HL-60/S4 (cell line): Measurements from ENCODE around the gene PHACTR1.

Source experiments
- in situ Hi-C: fragments of 300-500 bp; cut with MboI; formaldehyde crosslinking; loops from 2 replicates; pipeline ENCODE4 v1.14.3; 2022; ENCODE audit warnings: low sequenced_read_pairs

Gene PHACTR1

DNA sequence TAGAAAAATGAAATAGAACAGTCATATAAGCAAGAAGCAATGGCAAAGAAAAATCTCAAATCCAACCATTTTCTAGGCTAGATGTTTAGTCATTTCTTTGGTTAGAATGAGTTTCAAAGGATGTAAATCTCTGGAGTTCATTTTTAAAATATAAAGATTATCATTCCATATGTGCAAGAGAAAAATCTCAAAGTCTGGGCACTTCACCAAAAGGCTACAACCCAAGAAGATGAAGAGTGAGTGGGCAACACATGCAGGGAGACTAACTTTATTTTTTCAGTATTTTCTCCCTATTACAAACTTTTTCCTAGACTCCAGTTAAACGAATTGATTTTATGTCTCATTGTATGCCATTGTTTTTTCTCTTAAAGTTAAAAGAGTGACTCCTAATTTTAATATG is 83.6 kb downstream of the PHACTR1 start:
- in situ Hi-C loops = no loop called here

DNA sequence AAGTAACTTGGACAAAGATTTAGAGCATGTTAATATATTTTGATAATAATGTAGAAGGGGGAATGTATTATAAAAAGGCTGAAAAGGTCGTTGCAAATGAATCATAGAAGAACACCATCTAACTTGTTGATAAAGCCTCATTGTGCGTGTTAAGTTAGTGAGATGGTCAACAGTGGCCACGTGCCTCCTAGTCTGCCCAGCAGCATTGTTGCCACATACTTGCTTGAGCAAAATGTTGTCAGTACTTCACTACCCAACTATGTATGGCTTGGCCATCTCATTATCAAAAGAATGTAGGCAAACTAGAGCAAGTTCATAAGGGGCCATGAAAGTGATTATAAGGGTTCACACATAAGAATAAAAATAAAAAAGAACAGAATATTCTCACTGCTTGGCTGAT is 84.6 kb downstream of the PHACTR1 start:
- in situ Hi-C loops = no loop called here

DNA sequence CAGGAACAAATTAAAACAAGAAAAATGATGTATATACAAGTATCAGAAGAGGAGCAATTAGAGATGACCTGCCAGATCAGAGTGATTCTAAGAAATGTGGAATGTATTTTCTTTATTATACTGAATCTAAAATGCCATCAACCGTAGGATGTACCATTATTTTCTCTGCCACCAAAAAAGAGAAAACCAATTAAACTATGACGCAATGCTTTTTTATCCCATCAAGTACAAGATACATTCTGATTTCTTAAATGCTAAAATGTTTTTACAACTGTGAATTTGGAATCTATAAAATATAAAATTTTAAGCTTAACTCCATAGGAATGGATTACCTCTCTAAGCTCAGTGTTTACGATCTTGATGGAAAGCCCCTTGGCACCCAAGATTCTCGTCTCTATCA is 85.9 kb downstream of the PHACTR1 start:
- in situ Hi-C loops = no loop called here

DNA sequence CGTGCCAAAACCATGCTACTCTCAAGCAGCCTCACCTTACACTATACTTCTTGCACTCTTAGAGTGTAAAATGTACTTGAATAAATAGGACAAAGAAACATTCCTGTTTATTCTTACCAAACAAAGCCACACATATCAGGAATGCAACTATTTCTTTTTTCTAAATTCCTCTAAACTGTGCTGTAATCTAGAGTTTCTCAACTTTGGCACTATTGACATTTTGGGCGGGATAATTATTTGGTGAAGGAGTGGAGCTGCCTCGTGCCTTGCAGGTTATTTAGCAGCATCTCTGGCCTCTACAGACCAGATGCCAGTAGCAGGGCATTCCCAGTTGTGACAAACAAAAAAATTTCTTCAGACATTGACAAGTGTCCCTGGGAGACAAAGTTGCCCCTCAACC is 86.9 kb downstream of the PHACTR1 start:
- in situ Hi-C loops = no loop called here

DNA sequence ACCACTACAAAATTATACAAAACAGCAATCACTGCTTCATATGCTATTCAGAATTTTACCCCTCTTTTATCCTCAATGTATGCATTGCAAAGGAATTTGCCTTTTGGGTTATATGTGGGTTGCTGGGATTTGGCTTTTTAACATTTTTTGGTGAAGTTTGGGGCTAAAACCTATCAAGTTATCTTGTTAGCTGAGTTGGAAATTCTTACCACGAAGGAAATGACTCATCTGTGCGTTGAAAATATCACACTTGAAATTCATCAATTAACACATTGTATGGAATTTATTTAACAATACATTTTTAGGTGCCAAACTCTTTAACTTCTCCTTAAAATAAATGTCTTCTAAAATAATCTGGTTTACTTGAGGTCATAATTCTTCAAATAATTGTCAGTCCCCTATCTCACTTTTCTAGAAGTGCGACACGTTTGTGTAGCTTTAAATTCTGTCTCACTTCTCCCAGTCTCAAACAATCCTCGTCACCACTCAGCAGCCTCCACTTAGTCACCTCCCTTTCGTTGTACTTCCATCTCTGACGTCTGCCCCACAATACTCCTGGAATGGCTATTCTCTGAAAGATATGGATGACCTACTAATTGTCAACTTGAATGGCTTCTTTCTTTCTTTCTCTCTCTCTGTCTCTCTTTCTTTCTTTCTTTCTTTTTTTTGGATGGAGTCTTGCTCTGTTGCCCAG is 88.5 kb downstream of the PHACTR1 start:
- in situ Hi-C loops = no loop called here

DNA sequence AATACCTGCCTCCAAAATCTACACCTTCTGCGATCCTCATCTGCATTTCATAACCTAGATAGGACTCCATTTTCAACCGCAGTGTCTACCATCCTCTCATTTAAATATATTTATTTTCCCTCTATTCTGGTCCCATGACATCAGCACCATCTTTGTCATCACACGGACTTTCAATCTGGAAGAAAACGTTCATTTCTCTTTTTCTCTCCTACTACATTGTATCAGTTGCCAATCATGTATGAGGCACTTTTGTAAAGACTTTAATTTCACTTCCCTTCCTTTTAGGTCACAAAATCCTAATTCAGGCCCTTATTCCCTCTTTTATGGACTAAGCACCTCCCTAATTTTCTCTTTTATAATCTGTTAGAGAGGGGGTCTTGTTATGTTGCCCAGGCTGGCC is 89.6 kb downstream of the PHACTR1 start:
- in situ Hi-C loops = no loop called here

DNA sequence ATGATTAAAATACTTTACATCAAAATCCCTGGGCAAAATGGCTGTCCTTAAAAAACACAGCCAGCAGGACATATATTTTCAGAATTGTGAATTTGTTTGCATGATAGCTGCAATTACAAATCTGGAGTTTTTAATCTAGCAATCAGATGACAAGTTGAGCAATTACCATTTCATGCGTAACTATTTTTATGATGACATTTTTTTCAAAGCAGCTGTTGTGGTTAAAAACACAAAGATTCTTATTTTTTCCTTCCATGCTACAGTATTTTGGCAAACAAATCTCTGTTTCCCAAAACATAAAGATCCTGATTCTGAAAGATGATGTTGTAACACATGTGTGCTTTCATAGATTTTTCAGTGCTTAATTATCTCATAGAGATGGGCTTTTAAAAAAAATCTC is 90.2 kb downstream of the PHACTR1 start:
- in situ Hi-C loops = no loop called here

DNA sequence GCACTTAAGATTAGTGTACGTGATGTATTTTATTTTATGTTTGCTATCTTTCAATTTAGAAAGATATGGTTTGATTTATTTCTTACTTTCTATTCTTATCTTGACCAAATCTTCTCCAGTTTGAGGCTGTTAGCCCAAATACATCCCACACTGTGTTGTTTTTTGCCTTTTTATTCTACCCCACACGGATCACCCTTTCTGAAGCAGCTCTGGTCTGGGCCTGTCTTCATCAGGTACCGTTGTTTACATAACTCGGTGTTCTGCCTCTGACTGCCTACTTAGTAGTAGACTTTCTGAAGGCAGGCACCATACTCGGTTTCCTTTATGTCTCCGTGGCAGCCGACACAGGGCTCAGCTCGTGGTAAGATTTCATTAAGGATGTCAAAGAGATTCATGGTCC is 95.0 kb downstream of the PHACTR1 start:
- in situ Hi-C loops = no loop called here

DNA sequence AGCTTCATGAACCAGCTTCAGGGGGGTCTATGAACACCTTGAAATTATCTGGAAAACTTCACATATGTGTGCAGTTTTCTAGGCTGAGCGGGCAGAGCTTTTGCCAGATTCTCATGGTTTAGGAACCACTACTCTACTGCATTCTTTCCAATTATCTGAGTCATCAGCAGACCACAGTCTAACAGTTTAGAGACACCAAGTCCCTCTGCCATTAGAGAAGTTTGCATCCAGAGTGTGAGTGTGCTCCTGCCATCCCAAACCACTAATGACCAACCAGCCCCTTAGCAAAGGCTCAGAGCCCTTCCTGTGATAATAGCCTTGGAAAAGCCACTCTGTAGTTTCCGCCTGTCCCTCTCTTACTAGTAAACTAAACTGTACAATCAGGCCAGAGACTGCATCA is 96.8 kb downstream of the PHACTR1 start:
- in situ Hi-C loops = no loop called here

DNA sequence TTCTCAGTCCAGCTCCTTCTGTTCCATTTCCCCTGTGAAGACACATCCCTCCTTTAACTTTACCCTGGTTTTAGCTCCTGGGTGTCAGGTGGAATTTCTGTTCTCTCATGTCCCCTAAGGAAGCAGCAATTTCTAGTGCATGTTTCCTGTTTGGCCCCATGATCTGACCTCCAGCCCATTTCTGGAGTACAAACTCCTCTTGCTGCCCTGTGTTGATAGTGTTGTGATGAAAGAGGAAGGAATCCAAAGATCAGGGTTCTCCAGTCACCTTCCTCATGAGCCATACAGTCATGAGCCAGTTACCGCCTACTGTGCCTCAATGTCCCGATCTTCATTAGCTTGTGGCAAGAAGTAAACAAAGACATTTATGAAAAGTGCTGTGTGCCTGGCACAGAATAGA is 97.4 kb downstream of the PHACTR1 start:
- in situ Hi-C loops = no loop called here

DNA sequence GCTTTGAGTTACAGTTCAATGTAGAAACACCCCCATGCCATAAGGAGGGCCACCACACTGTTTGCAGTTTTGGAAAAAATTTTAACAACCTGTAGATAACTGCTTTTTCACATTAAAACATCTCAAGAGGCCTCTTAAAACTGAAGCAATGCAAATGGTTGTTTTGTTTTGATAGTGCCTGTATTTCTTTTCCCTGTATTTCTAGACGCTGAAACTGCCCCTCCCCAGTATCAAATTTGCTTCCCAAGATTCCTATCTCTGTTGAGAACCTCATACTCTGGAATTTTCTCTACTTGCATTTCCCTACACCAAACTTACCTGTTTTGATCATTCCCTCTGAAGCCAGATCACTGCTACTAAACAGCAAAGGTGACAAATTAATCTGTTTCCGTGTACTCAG is 98.5 kb downstream of the PHACTR1 start:
- in situ Hi-C loops = no loop called here

DNA sequence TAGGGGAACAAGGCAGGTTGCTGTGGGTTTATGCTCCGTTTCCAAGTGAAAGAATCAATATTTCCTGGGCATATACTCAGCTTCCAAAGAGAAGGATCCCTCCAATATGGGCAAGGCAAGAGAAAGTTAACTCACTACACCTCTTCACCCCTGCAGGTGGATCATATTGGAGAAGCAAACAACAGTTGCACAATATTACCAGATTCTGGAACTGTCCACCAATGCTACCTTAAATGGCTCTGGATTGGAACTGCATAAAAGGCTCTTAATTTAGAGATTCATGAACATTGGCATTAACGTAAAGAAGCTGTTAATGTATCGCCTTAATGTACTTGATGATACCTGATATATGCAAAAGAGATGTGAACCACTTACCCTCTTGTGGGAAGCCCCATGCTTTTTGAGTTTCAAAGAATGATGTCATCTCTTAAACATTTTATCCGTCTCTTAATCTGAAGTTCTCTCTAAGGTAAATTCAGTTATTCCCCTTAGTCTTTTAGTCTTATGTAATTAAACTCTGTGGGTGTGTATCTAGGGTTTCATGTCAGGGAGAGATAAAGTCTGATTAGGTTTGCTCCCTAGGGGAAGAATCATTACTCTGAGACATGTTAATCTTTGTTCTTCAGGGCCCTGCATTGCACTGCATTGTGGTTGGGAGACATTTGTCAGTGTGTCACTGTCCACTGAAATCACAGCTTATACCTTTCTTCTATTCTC is 99.5 kb downstream of the PHACTR1 start:
- in situ Hi-C loops = no loop called here

DNA sequence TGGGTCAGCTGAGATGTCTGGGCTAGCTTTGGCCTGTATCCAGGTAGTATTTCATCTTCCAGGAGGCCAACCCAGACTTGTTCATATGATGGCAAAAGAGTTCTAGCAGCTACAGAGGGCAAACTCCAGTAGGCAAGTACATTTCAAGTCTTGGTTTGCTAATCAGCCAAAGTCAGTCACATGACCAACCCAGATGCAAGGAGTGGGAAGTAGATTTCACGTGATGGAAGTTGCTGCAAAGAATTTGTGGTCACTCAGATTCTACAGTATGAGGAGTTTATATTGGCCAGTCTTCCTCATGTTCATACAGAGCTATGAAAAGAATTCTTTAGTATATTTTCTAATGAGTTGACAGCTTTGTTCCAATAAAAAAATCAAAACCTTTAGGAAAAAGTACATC is 101.8 kb downstream of the PHACTR1 start:
- in situ Hi-C loops = no loop called here

DNA sequence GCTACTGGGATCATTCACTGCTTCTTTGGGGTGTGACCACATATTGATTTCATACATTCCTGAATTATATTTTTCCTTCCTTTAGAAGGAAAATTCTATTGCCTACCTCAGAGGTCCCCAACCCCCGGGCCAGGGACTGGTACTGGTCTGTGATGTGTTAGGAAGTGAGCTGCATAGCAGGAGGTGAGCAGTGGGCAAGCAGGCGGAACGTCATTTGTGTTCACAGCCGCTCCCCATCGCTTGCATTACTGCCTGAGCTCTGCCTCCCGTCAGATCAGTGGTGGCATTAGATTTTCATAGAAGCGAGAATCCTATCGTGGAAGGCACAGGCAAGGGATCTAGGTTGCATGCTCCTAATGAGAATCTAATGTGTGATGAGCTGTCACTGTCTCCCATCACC is 107.3 kb downstream of the PHACTR1 start:
- in situ Hi-C loops = no loop called here

DNA sequence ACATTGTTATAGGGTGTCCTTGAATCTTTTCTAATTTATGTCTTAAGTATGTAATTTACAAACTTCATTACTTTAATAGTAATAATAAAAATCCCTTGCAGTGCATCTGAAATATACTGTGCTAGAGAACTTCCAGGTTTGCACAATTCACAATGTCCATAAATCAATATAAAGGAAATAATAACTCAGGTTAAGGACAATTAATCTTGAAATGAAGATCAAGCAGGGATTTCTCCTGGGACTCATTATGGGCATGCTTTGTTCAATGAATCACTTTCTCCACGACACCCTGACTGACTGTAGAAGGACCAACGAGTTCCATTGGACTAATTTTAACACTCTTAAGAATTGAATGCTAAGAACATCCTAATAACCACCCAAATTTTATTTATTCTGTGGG is 110.0 kb downstream of the PHACTR1 start:
- in situ Hi-C loops = no loop called here

DNA sequence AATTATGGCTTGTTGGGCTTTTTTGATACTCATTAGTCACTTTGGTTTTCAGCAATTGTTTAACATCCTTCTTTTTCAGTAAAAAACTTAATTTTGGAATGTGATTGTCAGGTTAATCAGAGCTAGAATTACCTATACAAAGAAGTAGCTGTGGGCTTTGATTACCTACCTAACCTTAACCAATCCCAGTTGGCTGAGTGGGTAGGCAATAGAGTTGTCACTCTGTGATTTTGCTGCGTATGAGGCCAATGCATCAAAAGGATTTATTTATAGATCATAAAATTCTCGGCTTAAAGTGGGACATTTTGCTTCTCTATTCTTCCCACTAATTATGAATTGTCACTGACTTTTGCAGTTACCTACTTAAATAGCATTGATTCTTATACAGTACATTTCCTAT is 111.4 kb downstream of the PHACTR1 start:
- in situ Hi-C loops = no loop called here

DNA sequence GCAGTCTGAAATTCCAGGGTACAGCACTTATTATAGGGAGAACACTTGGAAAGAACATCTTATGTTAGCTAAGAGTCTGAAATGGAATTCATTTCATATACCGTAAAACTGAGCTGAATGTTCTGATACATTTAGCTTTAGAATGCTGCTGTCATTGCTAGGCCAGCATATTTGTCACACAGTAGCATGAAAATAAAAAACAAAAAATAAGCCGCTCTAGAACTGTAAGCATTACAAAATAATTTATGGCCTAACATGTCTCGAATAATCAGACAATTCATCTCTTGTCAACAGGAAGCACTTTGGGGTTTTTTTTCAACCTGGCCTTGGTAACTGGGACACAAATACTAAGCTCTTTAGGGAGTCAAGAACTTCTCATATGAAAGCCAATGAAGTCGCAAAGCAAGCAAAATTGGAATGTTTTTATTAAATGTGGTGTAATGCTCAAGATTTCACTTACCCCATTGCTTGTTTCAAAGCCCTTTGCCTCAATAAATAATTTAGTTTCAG is 115.7 kb downstream of the PHACTR1 start:
- in situ Hi-C loops = no loop called here

DNA sequence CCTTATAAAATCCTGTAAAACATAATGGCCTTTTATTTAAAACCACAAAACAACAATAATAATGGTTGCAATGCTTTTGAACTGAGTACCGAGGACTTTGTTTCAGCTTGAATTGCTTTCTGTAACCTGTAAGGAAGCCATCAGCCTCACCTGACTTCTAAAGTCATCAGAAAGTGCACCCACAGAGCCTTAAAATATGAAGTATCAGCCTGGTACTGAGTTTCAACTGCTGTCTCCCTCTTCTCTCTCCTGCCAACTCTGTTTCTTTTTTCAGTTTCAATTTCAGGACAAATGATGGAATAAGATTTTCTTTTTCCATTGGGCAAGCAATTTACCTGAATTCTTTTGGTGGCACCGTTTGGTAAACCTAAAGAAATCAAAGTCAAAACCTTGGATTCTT is 119.4 kb downstream of the PHACTR1 start:
- in situ Hi-C loops = no loop called here

DNA sequence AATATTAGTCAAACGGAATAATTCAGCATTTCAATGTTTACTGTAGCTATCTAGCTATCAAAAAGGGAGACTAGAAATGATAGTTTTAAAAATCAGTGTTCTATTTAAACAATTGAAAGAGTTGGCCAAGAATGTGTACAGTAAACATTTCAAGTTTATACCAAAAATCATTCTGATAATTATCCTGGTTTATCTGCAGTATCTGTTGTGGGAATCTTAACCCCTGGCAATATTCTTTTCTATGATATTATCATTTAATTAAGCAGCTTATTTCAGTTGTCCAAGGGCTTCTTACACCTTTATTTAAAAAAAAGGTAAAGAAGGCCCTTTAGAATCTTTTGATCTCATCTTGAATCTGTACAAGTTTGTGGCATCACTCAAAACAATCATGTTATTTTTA is 125.1 kb downstream of the PHACTR1 start:
- in situ Hi-C loops = no loop called here

DNA sequence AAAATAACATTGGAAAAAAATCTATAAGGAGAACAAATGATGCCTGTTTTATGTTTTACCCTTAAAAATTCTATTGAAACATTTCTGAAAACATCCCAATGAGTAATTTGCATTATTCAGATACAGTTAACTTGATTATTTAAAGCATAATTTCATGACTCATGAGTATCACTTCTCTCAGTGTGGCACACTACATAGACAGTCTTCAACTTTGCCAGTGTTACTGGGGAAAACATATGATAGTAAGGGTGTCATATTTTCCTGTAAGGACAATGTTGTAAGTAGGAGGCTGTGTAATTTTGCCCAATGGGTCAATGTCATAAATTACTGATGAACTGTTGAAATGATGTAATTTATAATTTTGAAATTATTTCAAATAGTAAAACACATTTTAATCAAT is 125.5 kb downstream of the PHACTR1 start:
- in situ Hi-C loops = no loop called here

DNA sequence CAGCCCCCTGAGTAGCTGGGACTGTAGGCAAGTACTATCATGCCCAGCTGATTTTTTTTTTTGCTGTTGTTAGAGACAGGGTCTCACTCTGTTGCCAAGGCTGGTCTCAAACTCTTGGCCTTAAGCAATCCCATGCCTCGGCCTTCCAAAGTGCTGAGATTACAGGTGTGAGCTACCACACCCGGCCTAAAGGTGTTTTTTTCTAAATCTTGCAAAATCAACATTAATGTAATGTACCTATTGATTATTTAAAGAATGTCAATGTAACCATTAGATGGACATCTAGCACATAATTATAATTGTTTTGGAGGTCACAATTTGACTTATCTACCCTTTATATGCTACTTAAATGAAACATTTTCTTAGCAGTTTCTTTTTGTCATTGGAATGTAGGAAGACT is 126.1 kb downstream of the PHACTR1 start:
- in situ Hi-C loops = no loop called here
